Astrocyte of the cerebellum (primary cell): ENCODE measurements around the gene PRKD2.

Experiments used
- DNase-seq: peaks from one replicate; pipeline ENCODE4 v3.0.0-alpha.2; 2011; ENCODE audit warnings: low read depth
- H3K4me3 ChIP-seq: 2 replicates; pipeline ENCODE4 v1.5.1; 2011; ENCODE audit warnings: mild to moderate bottlenecking, low read depth, low read length, moderate library complexity
- in situ Hi-C: cut with HindIII; loops from 2 replicates; pipeline ENCODE4 v1.10.0; 2017; ENCODE audit warnings: low sequenced_read_pairs
- TF ChIP-seq, protein P1 (sequence below): IDR thresholded peaks from 2 replicates; pipeline ENCODE4 v1.5.1; 2012; ENCODE audit warnings: low read length, low read depth, moderate library complexity, mild to moderate bottlenecking; ENCODE audit errors: missing control alignments

Gene PRKD2

DNA sequence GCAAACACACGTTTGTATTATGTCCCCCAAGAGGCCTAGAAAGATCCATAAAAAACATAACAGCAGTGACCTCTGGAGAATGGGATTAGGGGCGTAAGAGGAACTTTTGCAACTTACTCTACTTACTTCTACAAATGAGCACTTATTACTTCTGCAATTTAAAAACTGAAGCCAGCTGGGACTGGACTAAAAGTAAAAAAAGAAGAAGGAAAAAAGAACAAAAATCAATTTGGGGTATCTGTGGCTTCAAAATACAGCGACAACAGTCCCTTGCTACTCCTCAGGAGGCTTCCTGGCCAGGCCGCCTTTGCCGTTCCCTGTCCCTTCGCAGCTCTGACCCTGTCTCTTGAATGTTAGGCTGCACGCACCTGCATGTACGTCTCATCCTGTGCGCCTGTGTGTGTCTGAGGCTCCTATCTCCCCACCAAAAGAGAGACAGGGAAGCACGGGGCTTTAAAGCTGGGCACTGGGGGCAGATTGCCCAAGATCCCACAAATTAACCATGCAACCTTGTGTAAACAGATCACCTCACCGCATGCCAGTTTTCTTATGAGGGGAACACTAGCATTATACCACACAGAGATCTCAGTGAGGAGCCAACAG, 16.9 kb upstream of the PRKD2 start:
- DNase-seq, result no peak
- no peak overlapping the region for H3K4me3 ChIP-seq
- TF ChIP-seq, protein P1, sequence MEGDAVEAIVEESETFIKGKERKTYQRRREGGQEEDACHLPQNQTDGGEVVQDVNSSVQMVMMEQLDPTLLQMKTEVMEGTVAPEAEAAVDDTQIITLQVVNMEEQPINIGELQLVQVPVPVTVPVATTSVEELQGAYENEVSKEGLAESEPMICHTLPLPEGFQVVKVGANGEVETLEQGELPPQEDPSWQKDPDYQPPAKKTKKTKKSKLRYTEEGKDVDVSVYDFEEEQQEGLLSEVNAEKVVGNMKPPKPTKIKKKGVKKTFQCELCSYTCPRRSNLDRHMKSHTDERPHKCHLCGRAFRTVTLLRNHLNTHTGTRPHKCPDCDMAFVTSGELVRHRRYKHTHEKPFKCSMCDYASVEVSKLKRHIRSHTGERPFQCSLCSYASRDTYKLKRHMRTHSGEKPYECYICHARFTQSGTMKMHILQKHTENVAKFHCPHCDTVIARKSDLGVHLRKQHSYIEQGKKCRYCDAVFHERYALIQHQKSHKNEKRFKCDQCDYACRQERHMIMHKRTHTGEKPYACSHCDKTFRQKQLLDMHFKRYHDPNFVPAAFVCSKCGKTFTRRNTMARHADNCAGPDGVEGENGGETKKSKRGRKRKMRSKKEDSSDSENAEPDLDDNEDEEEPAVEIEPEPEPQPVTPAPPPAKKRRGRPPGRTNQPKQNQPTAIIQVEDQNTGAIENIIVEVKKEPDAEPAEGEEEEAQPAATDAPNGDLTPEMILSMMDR, result no peak
- in situ Hi-C loops, result no loop called here

DNA sequence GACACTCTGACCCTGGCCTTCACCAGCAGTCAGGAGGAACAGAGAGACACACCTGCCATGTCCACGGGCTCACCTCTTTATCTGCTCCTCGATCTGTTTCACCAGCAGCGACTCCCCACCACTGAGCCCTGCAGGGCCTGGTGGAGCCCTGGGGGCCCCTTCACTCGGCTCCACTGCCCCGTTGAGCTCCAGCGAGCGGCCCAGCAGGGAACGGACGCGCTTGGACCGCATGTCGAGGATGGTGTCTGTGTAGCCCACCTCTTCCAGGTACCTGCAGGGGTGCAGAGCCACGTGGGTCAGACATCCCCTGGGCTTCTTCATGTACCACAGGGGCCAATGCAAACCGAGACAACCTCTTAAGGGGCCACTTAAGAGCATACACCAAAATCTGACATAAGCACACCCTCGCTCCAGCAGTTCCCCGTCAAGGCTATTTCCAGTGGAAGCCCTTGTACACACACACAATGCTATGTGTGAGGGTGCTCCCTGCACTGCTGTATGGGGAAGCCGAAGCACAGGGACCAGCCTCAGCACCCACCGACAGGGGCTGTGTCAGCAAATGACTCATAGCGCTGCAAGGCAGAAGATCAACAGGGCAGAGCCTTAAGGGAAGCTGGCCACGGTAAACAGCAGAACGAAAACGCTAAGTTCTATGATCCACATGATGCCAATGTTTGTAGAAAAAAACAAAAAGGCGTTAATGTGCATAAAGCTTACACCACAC, 16.2 kb upstream of the PRKD2 start:
- in situ Hi-C loops, result no loop called here
- no peak overlapping the region for H3K4me3 ChIP-seq
- TF ChIP-seq, protein P1, result peak; percentile 10
- no peak for DNase-seq

DNA sequence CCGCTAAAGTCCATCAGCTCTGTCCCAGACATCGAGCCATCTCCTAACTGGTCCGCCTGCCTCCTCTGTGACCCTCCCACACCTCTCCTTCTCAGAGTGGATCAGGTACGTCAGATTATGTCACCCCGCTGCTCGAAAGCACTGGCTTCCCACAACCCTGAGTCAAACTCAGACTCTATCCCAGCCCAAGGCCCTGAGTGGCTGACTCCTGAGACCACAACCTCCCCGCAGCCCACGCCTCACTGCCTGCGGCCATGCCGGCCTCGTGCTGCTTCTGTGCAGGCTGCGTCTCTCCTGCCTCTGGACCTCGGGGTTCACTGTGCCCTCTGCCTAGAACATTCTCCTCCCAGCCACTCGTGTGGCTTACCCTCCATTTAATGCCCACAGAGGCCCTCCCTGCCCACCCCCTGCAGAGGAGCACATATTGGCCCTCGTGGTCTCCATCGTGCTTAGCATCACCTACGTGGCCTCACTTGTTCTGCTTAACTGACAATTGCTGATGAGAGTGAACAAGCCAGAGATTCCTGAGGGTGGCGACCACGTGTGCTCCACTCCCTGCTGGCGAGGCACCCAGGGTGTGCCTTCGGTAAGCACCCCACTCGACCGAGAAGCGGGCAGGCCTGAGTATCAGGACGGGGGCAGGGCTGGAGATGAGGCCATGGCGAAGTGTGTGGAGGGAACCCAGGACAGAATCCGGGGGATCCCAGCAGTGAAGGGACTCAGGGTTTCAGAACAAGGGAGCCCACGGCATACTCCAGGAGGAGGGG, 15.4 kb upstream of the PRKD2 start:
- TF ChIP-seq, protein P1, result no peak
- no peak for DNase-seq
- no peak overlapping the region for H3K4me3 ChIP-seq
- in situ Hi-C loops, result no loop called here

DNA sequence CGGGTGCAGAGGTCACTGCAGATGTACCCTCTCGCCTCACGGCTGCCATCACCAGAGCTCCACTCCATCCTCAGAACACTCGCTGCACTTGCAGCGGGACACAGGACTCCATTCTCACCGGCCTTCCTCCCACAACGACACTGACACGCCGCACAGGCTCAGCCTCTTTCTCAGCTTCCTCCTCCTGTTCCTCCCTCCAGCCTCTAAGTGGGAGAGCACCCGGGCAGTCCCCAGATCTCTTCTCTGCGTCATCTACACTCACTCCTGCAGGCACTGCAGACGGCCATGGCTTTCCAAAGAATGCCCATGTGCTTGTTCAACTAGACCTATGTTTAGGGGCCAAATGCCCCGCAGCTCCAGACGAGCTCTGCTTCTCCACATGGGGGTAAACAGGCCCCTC, 14.7 kb upstream of the PRKD2 start:
- H3K4me3 ChIP-seq, result no peak overlapping the region
- DNase-seq, result no peak
- in situ Hi-C loops, result no loop called here
- TF ChIP-seq, protein P1, result no peak

DNA sequence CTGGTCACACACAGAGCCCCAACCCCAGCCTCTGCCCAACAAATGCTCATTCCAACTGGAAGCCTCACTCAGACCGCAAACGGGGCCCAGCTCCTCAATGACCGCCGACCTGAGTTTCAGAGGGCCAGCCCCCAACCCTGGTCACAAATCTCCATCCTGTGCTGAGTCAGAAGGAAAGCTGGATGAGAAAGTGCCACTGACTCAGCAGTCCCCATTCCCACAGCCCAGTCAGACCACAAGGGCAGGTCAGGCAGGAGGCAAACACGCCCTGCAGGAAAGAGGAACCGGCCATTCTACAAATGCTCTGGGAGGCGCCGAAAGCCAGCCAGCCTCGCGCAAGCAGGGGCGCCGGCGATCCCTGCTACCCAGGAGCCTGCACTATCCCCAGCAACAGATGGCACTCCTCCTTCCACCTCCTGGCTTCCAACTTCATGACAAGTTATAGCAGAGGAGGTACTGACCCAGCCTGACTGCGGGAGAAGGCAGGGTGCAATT, 14.1 kb upstream of the PRKD2 start:
- in situ Hi-C loops, result no loop called here
- TF ChIP-seq, protein P1, result no peak
- peak; percentile 86 for DNase-seq
- H3K4me3 ChIP-seq, result no peak overlapping the region

DNA sequence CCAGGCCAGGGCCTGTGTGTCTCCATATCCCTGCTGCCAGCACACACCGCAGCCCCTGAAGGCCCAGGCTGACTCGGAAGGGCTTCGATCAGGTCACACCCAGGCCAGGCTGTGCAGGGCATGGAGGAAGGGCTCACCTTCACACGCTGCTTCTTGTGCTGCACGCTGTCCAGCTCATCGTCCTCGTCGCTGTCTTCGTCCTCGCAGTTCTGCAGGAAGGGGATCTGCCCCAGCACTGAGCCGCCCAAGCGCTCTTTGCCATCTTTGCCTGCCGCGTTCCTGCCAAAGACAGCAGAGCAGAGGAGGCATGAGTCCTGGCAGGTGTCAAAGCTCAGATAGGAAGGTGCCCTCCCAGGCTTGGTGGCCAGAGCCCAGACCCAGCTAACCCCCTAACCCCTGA, 13.7 kb upstream of the PRKD2 start:
- no peak overlapping the region for H3K4me3 ChIP-seq
- in situ Hi-C loops, result no loop called here
- TF ChIP-seq, protein P1, result no peak
- no peak for DNase-seq
